ENCODE results near the gene C13orf42. TPM values are rescaled to one million over a fixed set of nuclear protein-coding genes. Genes with fewer than 3 reads are reported as not detected.

Gene C13orf42
- total RNA-seq (2014; rRNA removed; shearing (Covaris generic)) (9.4 and 24.5 TPM in 2 replicates), polyA plus RNA-seq (2016; fragmentation: Nextera tagmentation; extraction: Ambion mirVana) (94.4 and 96.5 TPM in 2 replicates)
- long read RNA-seq, partial matches to known transcripts, result 1 of 13 reads
- long read RNA-seq, other reads (novel, unspliced or antisense), result 11 of 13 reads

GRCh38 chr13:51111174-51111573 lies at the start of gene C13orf42:
Gene C13orf42, minus strand, starts transcription at chr13:51111274. Its CDS starts 65 bp downstream, at chr13:51111209.
- ATAC-seq, result no peak
- Mint-ChIP-seq H3K27me3 (ENCODE audit: insufficient read depth, low read depth, poor library complexity) (peaks cover 7% of the 10 kb centered on the region), H3K4me1 (no peaks in the 10 kb centered on the region), H3K9me3 (no peaks in the 10 kb centered on the region), H3K4me3 (no peak within 1 kb of the TSS), H3K27ac (no peak within 1 kb of the TSS), H3K36me3 (ENCODE audit: low read depth) (peaks cover 2% of the 10 kb centered on the region; the same call in 2 of the 3 replicates)
- H3K27ac ChIP-seq (ENCODE audit: low read depth), result no peak within 1 kb of the TSS
- H4K20me1 ChIP-seq (replicated peaks; ENCODE audit: insufficient read depth), result no peaks in the 10 kb centered on the region
- H3K4me2 ChIP-seq, result no peak within 1 kb of the TSS
- no peaks in the 10 kb centered on the region for H3K4me1 ChIP-seq (ENCODE audit: insufficient read depth)
- no peaks in the 10 kb centered on the region for H3K36me3 ChIP-seq (ENCODE audit: insufficient read depth)
- TF ChIP-seq EZH2phosphoT487 (IDR thresholded peaks at IDR 0.05; ENCODE audit: unreplicated experiment) (no peak), ZNF462 (CRISPR knock-in tag; IDR thresholded peaks at IDR 0.05) (no peak), REST (IDR thresholded peaks at IDR 0.05; ENCODE audit: unreplicated experiment) (no peak), POLR2AphosphoS5 (IDR thresholded peaks at IDR 0.05; ENCODE audit: low read depth) (no peak), NANOG (IDR thresholded peaks at IDR 0.05; ENCODE audit: borderline replicate concordance) (no peak), ZNF331 (CRISPR knock-in tag; IDR thresholded peaks at IDR 0.05; ENCODE audit: low read depth) (no peak), EZH2 (IDR thresholded peaks at IDR 0.05; ENCODE audit: low read depth, unreplicated experiment) (no peak), ZNF114 (CRISPR knock-in tag; IDR thresholded peaks at IDR 0.05) (no peak), ETS1 (IDR thresholded peaks at IDR 0.05) (no peak), STAT1 (IDR thresholded peaks at IDR 0.05; ENCODE audit: unreplicated experiment) (no peak), JUNB (IDR thresholded peaks at IDR 0.05; ENCODE audit: unreplicated experiment) (no peak), CREB1 (CRISPR knock-in tag; IDR thresholded peaks at IDR 0.05; ENCODE audit: low read depth) (no peak), CTCF (conservative IDR thresholded peaks at IDR 0.05; ENCODE audit: low read depth in 2 of 2) (no peak)
- no peaks in the 10 kb centered on the region for H3K9me2 ChIP-seq (ENCODE audit: insufficient read depth)
- no peaks in the 10 kb centered on the region for H3K27me3 ChIP-seq (ENCODE audit: insufficient read depth)
- no peaks in the 10 kb centered on the region for H3F3A ChIP-seq (replicated peaks; ENCODE audit: low read depth)
- DNase-seq (ENCODE audit: low spot score), result no peak
- no peaks in the 10 kb centered on the region for H3K79me2 ChIP-seq (replicated peaks; ENCODE audit: insufficient read depth)
- H3K4me3 ChIP-seq, result no peak within 1 kb of the TSS
- H2AFZ ChIP-seq, result no peak within 1 kb of the TSS

Data from GM23338 (cell line).